Measurements from ENCODE around the gene MT3. TPM values are rescaled to one million over a fixed set of nuclear protein-coding genes. Genes with fewer than 3 reads are reported as not detected.

Gene MT3
- total RNA-seq, 4 donors from 2014 or later: not detected

DNA sequence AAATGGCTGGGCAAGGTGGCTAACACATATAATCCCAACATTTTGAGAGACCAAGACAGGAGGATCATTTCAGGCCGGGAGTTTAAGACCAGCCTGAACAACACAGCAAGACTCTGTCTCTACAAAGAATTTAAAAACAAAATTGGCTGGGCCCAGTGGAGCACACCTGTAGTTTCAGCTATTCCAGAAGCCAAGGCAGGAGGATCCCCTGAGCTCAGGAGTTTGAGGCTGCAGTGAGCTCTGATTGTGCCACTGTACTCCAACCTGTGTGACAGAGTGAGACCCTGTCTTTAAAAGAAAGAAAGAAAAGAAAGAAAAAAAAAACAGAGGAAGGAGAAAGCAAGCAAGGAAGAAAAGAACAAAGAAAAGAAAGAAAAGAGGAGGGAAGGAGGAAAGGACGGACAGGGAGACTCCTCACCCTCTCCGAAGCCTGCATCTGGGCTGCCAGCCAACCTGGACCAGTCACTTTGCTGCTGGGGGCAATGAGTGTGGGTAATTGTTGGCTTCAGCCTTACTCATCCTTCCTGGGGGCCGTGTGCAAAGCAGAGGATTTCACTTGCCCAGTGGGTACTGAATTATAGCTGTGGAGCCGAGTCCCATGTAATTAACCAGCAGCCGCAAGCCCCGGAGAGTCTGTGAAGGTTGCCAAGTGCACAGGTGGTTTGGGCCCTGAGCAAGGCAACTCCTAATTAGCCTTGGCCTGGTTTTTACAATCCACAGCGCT lies 31.1 kb upstream of the MT3 start:
- no peak for DNase-seq (ENCODE audit: low spot score in 2 of 2)
- no peak for TF ChIP-seq POLR2AphosphoS5 (IDR thresholded peaks at IDR 0.05)
- Histone ChIP-seq H3K4me1 (no peaks in the 10 kb centered on the region), H3K9me3 (no peaks in the 10 kb centered on the region), H3K27me3 (peaks cover 4% of the 10 kb centered on the region), H3K27ac (no peak overlapping the region), H3K4me3 (no peak overlapping the region), H3K36me3 (no peaks in the 10 kb centered on the region)
- WGBS: 31% methylated on average over 8 of the region's 8 CpGs

DNA sequence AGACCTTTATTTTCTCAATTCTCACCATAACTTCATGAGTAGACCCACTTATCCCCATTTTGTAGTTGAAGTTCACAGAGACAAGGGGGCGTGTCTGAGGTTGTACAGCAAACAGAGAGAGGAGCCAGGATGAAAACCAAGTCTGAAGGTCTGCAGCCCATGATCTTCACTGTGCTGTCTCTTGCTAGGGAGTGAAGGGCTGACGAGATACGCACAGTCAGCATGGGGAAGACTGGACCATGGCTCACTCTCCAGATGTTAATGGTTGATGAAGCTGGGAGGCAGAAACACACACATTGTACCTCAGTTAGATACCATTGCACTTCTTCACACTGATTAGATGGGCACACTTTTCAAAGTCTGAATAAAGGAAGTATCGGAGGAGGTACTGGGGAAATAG lies 30.2 kb upstream of the MT3 start:
- Histone ChIP-seq H3K4me1 (no peaks in the 10 kb centered on the region), H3K4me3 (no peak overlapping the region), H3K27me3 (peaks cover 4% of the 10 kb centered on the region), H3K36me3 (no peaks in the 10 kb centered on the region), H3K27ac (no peak overlapping the region), H3K9me3 (no peaks in the 10 kb centered on the region)
- TF ChIP-seq, protein P1, sequence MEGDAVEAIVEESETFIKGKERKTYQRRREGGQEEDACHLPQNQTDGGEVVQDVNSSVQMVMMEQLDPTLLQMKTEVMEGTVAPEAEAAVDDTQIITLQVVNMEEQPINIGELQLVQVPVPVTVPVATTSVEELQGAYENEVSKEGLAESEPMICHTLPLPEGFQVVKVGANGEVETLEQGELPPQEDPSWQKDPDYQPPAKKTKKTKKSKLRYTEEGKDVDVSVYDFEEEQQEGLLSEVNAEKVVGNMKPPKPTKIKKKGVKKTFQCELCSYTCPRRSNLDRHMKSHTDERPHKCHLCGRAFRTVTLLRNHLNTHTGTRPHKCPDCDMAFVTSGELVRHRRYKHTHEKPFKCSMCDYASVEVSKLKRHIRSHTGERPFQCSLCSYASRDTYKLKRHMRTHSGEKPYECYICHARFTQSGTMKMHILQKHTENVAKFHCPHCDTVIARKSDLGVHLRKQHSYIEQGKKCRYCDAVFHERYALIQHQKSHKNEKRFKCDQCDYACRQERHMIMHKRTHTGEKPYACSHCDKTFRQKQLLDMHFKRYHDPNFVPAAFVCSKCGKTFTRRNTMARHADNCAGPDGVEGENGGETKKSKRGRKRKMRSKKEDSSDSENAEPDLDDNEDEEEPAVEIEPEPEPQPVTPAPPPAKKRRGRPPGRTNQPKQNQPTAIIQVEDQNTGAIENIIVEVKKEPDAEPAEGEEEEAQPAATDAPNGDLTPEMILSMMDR (IDR thresholded peaks at IDR 0.05): no peak
- TF ChIP-seq POLR2AphosphoS5 (IDR thresholded peaks at IDR 0.05) (no peak), POLR2A (IDR thresholded peaks at IDR 0.05) (no peak), EP300 (IDR thresholded peaks at IDR 0.05) (no peak)
- DNase-seq (ENCODE audit: low spot score in 2 of 2): no peak
- 92% methylated on average over 4 of the region's 4 CpGs for WGBS

DNA sequence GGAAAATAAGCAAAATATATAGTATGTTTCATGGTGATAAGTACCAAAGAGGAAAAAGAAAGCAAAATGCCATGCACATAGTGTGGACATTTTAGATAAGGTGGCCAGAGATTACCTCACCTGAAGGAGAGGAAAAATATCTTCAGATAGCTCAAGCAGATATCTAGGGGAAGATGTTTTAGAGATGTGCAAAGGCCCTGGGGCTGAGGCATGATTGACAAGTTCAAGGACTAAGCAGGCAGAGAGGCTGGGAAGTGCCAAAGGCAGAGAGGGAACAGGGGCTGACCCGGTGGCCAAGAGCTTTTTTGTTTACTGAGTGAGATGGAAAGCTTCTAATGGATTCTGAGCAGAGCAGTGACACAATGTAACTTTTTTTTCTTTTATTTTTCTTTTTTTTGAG lies 28.9 kb upstream of the MT3 start:
- H3K27ac ChIP-seq: no peak overlapping the region
- peaks cover 7% of the 10 kb centered on the region for H3K4me1 ChIP-seq
- H3K9me3 ChIP-seq: no peaks in the 10 kb centered on the region
- H3K36me3 ChIP-seq: no peaks in the 10 kb centered on the region
- no peak overlapping the region for H3K4me3 ChIP-seq
- peaks cover 10% of the 10 kb centered on the region for H3K27me3 ChIP-seq
- WGBS: 43% methylated on average over 1 of the region's 1 CpG
- no peak for TF ChIP-seq POLR2A (IDR thresholded peaks at IDR 0.05)
- TF ChIP-seq POLR2AphosphoS5 (IDR thresholded peaks at IDR 0.05): no peak
- TF ChIP-seq EP300 (IDR thresholded peaks at IDR 0.05): no peak
- TF ChIP-seq, protein P1 (IDR thresholded peaks at IDR 0.05): no peak
- no peak for DNase-seq (ENCODE audit: low spot score in 2 of 2)

DNA sequence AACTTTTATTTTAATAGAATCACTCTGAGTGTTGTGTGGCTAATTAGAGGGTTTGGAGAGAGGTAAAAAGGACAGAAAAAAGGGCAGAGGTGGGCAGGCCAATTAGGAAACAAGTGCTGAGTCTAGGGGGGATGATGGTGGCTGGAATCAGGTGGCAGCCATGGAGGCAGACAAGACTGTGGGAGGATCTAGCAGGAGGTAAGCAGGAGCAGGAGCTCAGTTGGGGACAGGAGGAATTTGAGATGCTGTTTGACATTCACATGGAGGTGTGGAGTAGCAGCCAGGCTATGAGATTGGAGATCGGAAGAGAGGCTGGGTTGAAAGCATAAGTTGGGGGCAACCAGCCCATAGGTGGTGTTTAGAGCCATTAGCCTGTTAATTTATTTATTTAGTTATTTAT lies 28.2 kb upstream of the MT3 start:
- DNase-seq (ENCODE audit: low spot score in 2 of 2): no peak
- Histone ChIP-seq H3K27ac (no peak overlapping the region), H3K9me3 (no peaks in the 10 kb centered on the region), H3K4me1 (peaks cover 7% of the 10 kb centered on the region), H3K27me3 (peaks cover 5% of the 10 kb centered on the region), H3K4me3 (no peak overlapping the region), H3K36me3 (no peaks in the 10 kb centered on the region)
- WGBS: 91% methylated on average over 1 of the region's 1 CpG
- TF ChIP-seq POLR2A (IDR thresholded peaks at IDR 0.05): no peak
- TF ChIP-seq POLR2AphosphoS5 (IDR thresholded peaks at IDR 0.05): no peak
- no peak for TF ChIP-seq EP300 (IDR thresholded peaks at IDR 0.05)
- TF ChIP-seq, protein P1 (IDR thresholded peaks at IDR 0.05): no peak

DNA sequence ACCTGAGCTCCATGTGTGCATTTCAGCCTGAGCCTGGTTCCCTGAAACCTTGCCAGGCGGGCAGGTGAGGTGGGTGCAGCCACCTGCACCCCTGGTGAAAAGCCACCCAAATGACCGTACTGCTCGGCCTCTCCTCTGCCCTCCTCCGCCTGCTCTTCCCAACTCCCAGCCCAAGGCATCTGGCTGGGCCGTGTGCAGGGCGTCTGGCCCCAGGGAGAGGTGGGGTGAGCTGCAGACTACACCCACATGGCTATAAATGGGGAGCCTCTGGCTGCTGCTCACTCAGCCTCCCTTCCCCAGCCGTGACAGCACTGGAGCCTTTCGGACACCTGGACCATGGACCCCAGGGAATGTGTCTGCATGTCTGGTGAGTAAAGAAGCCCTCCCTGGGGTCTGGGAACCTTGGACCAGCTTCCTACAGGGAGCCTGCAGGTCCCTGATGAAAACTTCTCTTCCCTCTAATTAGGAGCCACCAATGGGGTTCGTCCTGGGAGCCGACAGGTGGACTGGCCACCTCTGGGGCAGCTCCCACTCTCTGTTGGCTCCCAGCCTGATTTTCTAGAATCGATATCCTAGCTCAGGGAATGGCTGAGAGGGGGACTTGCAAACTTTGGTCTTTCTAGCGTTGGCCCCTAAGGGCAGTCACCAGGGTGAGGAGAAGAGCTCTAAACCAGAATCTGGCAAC lies 24.4 kb upstream of the MT3 start, which contains the start of gene MT4:
MT4 (plus strand) TSS at position 281 of the 685 bp plus-strand sequence; CDS start at position 337, 56 bp downstream.
- peaks cover 7% of the 10 kb centered on the region for H3K4me1 ChIP-seq
- H3K4me3 ChIP-seq: no peak within 1 kb of the TSS
- H3K27me3 ChIP-seq: peaks cover 5% of the 10 kb centered on the region
- no peaks in the 10 kb centered on the region for H3K36me3 ChIP-seq
- H3K9me3 ChIP-seq: no peaks in the 10 kb centered on the region
- 70% methylated on average over 7 of the region's 12 CpGs for WGBS
- TF ChIP-seq EP300 (IDR thresholded peaks at IDR 0.05) (no peak), POLR2A (IDR thresholded peaks at IDR 0.05) (no peak), POLR2AphosphoS5 (IDR thresholded peaks at IDR 0.05) (no peak)
- TF ChIP-seq, protein P1 (IDR thresholded peaks at IDR 0.05): no peak
- no peak within 1 kb of the TSS for H3K27ac ChIP-seq
- no peak for DNase-seq (ENCODE audit: low spot score in 2 of 2)

All from suprapubic skin (tissue), 4 donors.